Muscle layer of duodenum (tissue), 2 donors: ENCODE data around the gene NPAS3.

ENCODE experiments used
- H3K27ac ChIP-seq: one replicate; pipeline ENCODE4 v1.7.0; 2013; ENCODE audit warnings: mild to moderate bottlenecking, low read length
- H3K27me3 ChIP-seq: one replicate; pipeline ENCODE4 v1.7.0; 2013; ENCODE audit warnings: low read depth, mild to moderate bottlenecking, control low read depth, low read length
- H3K36me3 ChIP-seq, 2 donors: one replicate each; pipeline ENCODE4 v1.7.0; 2013; ENCODE audit warnings: low read length in 2 of 2, control low read depth in 1 of 2, mild to moderate bottlenecking in 1 of 2; ENCODE audit not compliant: insufficient read depth in 2 of 2, control insufficient read depth in 1 of 2
- H3K4me1 ChIP-seq, 2 donors: one replicate each; pipeline ENCODE4 v1.7.0; 2013; ENCODE audit warnings: low read length in 2 of 2, mild to moderate bottlenecking in 2 of 2, control low read depth in 1 of 2, moderate library complexity in 1 of 2; ENCODE audit not compliant: insufficient read depth in 2 of 2, control insufficient read depth in 1 of 2
- H3K4me3 ChIP-seq, 2 donors: one replicate each; pipeline ENCODE4 v1.7.0; 2013; ENCODE audit warnings: low read length in 2 of 2, low read depth in 1 of 2, mild to moderate bottlenecking in 1 of 2
- H3K9me3 ChIP-seq, 2 donors: one replicate each; pipeline ENCODE4 v1.7.0; 2013; ENCODE audit warnings: low read length in 2 of 2, control low read depth in 1 of 2, mild to moderate bottlenecking in 1 of 2; ENCODE audit not compliant: control insufficient read depth in 1 of 2
- donor health status: healthy.

The NPAS3 gene

GRCh38 chr14:33369041-33369440 lies 430.4 kb downstream of the NPAS3 start:
- H3K27me3 ChIP-seq = no peaks in the 10 kb centered on the region
- no peak overlapping the region for H3K4me3 ChIP-seq
- no peaks in the 10 kb centered on the region for H3K4me1 ChIP-seq
- H3K9me3 ChIP-seq = no peaks in the 10 kb centered on the region
- no peaks in the 10 kb centered on the region for H3K36me3 ChIP-seq
- H3K27ac ChIP-seq = no peak overlapping the region

- Histone ChIP-seq H3K4me1 (no peaks in the 10 kb centered on the region), H3K36me3 (no peaks in the 10 kb centered on the region), H3K27ac (no peak overlapping the region), H3K9me3 (no peaks in the 10 kb centered on the region), H3K4me3 (no peak overlapping the region), H3K27me3 (no peaks in the 10 kb centered on the region)
Measured at GRCh38 chr14:33369972-33370371, 431.3 kb downstream of the NPAS3 start.

- no peaks in the 10 kb centered on the region for H3K36me3 ChIP-seq
- H3K9me3 ChIP-seq = no peaks in the 10 kb centered on the region
- H3K4me1 ChIP-seq = no peaks in the 10 kb centered on the region
- H3K4me3 ChIP-seq = no peak overlapping the region
- no peak overlapping the region for H3K27ac ChIP-seq
- no peaks in the 10 kb centered on the region for H3K27me3 ChIP-seq
Measured at GRCh38 chr14:33370426-33370825, 431.7 kb downstream of the NPAS3 start.

- H3K27ac ChIP-seq = no peak overlapping the region
- H3K4me1 ChIP-seq = no peaks in the 10 kb centered on the region
- no peaks in the 10 kb centered on the region for H3K9me3 ChIP-seq
- no peaks in the 10 kb centered on the region for H3K36me3 ChIP-seq
- H3K4me3 ChIP-seq = no peak overlapping the region
- no peaks in the 10 kb centered on the region for H3K27me3 ChIP-seq
Measured at GRCh38 chr14:33375196-33375595, 436.5 kb downstream of the NPAS3 start.

GRCh38 chr14:33375786-33376185 lies 437.1 kb downstream of the NPAS3 start:
- Histone ChIP-seq H3K4me1 (no peaks in the 10 kb centered on the region), H3K27me3 (no peaks in the 10 kb centered on the region), H3K9me3 (no peaks in the 10 kb centered on the region), H3K27ac (no peak overlapping the region), H3K4me3 (no peak overlapping the region), H3K36me3 (no peaks in the 10 kb centered on the region)

GRCh38 chr14:33376510-33376909 lies 437.8 kb downstream of the NPAS3 start:
- Histone ChIP-seq H3K27me3 (no peaks in the 10 kb centered on the region), H3K9me3 (no peaks in the 10 kb centered on the region), H3K4me1 (no peaks in the 10 kb centered on the region), H3K4me3 (no peak overlapping the region), H3K27ac (no peak overlapping the region), H3K36me3 (no peaks in the 10 kb centered on the region)

GRCh38 chr14:33377596-33378390 lies 439.1 kb downstream of the NPAS3 start:
- Histone ChIP-seq H3K27ac (no peak overlapping the region), H3K27me3 (no peaks in the 10 kb centered on the region), H3K9me3 (no peaks in the 10 kb centered on the region), H3K4me3 (no peak overlapping the region), H3K36me3 (no peaks in the 10 kb centered on the region), H3K4me1 (no peaks in the 10 kb centered on the region)

GRCh38 chr14:33381717-33382116 lies 443.0 kb downstream of the NPAS3 start:
- Histone ChIP-seq H3K36me3 (no peaks in the 10 kb centered on the region), H3K9me3 (no peaks in the 10 kb centered on the region), H3K27me3 (no peaks in the 10 kb centered on the region), H3K4me1 (no peaks in the 10 kb centered on the region), H3K4me3 (no peak overlapping the region), H3K27ac (no peak overlapping the region)

- H3K27me3 ChIP-seq = no peaks in the 10 kb centered on the region
- no peaks in the 10 kb centered on the region for H3K36me3 ChIP-seq
- H3K4me1 ChIP-seq = no peaks in the 10 kb centered on the region
- no peaks in the 10 kb centered on the region for H3K9me3 ChIP-seq
- H3K27ac ChIP-seq = no peak overlapping the region
- no peak overlapping the region for H3K4me3 ChIP-seq
Measured at GRCh38 chr14:33386140-33386539, 447.5 kb downstream of the NPAS3 start.

GRCh38 chr14:33386781-33387180 lies 448.1 kb downstream of the NPAS3 start:
- Histone ChIP-seq H3K27ac (no peak overlapping the region), H3K4me1 (no peaks in the 10 kb centered on the region), H3K27me3 (no peaks in the 10 kb centered on the region), H3K36me3 (no peaks in the 10 kb centered on the region), H3K4me3 (no peak overlapping the region), H3K9me3 (no peaks in the 10 kb centered on the region)

GRCh38 chr14:33390335-33390734 lies 451.7 kb downstream of the NPAS3 start:
- no peaks in the 10 kb centered on the region for H3K36me3 ChIP-seq
- H3K27ac ChIP-seq = no peak overlapping the region
- H3K9me3 ChIP-seq = no peaks in the 10 kb centered on the region
- no peaks in the 10 kb centered on the region for H3K4me1 ChIP-seq
- H3K27me3 ChIP-seq = no peaks in the 10 kb centered on the region
- no peak overlapping the region for H3K4me3 ChIP-seq
